Ammon's horn (tissue), 1 donor: Measurements from ENCODE around the gene GFAP.
"Not testable (repeated sequence)": the region's sequence is repeated elsewhere in the genome, so short reads cannot be mapped to it uniquely, and the experiment has no call there.

ENCODE experiments used
- DNase-seq: peaks from one replicate; pipeline ENCODE4 v3.0.0-alpha.2; 2016; ENCODE audit warnings: low spot score

GFAP gene

DNA sequence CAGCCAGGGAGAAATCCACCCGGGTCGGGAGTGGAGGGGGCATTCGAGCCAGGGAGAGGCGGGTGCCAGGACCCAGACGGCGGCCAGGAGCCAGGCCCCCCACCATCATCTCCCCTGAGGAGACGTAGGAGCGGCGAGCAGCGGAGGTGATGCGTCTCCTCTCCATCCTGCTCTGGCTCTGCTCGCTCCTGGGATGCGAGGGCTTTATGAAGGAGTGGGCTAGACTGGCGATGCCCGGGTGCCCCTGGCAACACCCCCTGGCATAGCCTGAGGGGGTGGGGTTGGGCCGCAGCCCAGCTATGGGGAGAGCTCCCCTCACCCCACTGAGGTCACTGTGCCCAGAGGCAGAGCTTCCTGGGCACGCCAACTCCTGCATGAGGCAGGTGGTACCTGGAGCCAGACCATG, at the start of gene GFAP:
GFAP (minus strand) TSS at position 180 of the 406 bp plus-strand sequence; CDS start at position 166, 14 bp downstream.
- DNase-seq = peak; percentile 71

DNA sequence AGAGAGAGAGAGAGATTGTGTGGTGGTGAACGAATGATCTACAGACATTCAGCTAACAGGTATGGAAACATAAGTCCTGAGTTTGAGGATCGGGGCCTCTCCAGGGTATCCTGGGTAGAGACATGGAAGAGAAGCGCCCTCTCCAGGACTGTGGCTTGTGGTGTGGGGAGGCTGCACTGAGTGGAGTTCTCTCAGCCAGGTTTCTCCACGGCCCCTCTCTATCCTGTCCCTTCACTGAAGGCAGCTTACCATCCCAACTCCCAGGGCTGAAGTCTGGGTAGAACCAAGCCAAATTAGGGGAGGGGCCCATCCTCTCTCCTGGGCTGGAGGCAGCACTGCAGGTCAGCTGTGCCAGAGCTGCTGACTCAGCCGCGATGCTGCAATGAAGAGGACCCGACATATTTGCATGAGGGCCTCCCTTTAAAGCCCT, 46.6 kb upstream of the GFAP start:
- DNase-seq = no peak

DNA sequence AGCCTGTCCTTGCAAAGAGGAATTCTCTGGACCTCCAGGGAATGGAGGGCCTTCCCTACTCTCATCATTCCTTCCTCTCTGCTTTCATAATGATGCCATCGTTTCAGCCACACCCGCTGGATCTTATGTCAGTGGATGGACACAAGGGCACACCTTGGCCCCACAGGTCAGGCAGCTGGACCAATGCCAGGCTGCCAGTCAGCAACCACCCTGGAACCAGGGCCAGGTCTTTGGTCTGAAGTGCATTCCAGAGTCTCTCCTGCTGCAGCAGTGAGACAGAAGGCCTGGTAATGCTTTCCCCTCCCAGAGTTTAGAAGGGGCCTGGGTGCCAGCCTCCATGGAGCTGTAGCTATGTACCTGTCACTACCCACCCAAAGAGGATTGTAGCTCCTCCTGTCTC, 45.4 kb upstream of the GFAP start:
- no peak for DNase-seq

DNA sequence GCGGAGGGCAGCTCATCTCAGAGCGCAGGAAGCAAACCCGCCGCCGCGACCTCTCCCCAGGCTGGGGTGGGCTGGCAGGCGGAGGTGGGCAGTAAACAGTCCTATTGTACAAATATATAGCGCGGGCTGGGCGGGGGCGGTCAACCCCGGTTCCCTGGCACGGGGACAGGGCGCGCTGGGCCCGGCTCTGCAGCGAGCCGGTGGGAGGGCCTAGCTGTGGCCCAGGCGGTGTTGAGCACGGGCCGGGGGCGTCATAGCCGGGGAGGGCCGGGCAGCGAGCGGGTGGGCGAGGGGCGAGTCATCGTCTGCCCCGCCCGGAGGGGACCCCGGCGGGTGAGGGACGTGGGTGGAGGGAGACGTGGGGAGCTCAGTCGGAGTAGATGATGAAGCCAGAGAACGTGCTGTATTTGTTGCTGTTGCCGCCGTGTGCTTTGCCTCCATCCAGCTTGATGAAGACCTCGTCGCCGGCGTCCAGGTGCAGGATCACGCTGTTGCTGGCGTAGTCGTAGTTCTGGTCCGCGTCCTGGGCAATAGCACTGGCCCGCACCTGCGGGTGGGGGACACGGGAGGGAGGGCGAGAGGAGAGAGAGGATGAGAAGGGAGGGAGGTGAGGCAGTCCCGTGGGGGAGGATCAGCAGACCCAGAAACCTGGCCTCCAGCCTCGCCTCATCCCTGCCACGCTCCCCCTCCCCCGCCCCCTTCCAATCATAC, 44.7 kb upstream of the GFAP start:
- DNase-seq = no peak

DNA sequence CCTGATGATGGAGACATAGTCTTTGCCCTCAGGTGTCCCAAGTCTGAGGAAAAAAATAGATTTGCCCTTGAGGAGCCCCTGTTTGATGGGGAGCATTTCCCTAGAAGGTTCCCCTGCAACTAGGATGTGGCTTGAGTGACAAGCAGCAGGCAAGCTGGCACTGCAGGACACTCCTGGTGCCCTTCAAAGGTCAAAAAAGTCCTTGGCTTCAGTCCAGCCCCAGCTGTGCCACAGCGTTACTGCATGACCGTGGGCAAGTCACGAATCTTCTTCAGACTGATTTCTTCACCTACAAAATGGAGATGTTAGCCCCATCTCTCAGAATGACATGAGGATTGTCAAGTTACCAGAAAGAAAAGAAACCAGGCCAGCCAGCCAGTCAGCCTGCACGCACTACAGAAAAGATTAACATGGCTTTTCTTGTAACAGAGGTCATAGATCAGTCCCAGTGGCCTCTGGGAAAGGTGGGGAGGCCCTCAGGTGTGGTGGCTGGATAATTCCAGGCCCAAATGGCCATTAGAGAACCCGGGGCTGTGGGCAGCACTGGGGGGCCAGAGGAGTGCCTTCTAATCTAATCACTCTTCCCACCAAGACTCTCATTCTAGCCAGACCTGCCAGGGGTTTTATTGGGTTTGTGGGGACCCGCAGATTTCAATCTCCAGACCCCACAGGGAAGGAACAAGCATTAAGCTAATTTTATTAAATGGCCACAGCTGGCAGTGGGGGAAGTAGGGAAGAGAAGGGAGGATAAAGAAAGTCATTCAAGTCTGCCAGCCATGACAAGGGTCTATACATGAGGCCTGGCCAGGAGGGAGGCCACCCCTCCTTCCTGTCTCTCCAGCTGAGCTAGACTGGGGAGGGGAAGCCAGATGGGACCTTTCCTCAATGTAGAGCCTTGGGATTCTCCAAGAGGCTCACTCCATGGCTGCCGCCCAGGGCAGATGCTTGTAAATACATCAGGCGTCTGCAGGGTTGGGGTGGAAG, 42.0 kb upstream of the GFAP start:
- peak; percentile 56 for DNase-seq

DNA sequence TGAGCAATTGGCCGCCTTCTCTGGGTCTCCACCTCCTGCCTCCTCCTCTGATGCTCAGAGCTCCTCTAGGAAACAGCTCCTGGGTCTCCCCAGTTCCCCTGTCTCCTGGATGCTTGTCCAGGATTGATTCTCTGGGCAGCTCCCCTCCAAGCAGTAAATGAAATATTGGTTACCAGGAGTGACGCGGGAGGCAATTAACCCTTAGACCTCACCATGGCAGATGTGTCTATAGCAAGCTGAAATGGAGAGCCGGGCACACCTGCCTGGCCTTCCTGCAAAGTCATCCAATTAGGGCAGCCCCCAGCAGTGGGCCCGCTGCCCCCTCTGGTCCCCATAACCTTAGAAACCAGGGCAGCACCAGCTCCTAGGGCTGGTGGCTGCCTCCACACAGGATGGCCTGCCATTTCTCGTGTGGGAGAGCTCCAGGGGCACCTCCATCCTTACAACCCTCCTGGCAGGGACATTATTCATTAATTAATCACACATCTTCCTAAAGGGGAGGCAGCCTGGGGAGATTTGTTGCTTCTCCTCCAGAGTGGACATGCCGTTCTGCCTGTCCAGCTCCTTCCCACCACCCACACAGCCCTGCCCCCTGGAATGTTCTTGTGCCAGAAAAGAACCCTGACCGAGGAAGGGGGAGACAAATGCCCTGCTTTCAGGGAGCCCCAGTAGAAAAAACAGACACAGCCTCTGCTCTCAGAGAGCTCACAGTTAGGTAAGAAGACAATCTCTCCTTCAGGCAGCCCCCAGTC, 40.5 kb upstream of the GFAP start:
- no peak for DNase-seq

DNA sequence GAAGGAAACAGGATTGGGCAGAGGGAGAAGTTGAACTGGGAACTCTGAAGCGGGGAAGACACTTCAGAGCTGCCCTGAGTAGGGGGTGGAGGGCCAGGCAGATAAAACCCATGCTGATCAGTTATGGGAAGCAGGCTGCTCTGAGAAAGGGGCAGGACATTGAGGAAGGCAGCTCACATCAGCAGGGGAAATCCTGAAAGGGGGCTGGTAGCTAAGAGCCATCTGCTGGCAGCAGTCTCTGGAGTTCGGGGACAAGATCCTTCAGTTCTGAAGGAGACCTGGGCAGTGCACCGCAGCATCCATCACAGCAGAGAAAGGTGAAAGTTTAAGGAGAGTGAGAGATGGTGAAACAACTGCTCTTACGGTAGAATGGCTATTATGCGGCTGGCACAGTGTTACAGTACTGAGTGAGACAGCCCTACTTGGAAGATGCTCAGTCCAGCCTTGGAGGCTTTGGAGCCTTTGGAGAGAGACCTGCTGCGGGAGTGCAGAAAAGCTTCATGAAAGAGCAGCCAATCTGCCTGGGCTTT, 37.7 kb upstream of the GFAP start:
- DNase-seq = no peak

DNA sequence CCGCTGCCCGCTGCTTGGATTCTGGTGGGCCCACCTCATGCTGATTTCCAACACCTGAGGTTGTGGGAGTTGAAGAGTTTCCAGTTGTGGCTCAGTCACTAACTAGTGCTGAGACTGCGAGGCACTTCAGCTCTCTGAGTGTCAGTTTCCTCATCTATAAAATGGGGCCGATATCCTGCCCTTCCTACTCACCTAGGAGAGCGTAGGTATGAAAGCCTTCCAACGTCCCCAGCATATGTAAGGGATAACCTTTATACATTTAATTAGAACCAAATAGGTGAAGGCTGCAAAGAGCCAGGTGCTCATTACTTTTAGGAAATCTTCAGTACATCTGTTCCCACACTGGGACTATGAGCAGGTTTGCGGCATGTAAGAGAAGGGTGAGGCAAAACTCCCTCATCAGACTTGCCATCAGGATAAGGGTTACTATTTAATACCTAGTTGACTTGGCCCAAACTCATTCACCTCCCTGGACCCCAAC, 33.1 kb upstream of the GFAP start:
- DNase-seq = no peak

DNA sequence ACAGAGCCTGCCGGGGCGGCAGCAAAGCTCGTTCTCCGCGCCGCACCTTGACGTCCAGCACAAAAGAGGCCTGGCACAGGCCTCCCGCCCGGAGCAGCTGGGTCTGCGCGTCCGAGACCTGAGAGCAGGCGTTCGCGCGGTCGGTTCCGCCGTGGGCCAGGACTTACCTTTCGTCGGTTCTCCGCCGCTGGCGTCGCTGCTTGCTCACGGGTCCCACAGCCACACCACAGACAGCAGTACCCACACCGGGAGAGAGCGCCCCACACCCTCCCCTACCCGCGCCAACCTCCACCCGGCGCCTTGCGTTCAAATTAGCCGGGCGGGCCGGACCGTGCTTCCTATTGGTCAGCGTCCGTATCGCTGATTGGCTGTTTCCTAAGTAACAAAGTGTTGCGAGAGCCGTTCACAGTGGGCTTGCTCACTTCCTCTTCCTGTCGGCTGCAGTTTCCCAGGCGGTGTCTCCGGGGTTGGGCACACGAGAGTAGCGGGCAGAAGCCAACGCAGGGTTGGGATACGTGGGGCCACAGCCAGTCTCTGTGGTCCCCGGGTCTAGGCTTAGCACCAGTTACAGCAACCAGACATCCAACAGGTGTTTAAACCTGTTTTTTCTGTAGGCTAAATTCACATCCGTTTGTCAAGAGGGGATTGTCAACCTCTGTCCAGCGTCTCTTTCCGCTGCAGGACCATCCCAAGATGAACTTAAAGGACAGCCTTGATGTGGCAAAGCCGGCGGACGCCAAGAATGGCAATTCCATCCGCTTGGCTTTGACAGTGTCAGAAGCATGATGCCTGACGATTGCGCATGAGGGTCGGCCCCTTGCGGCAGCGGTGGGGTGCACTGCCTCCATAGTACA, 32.4 kb upstream of the GFAP start, which contains the start of gene KIF18B:
KIF18B (minus strand) TSS at position 313 of the 854 bp plus-strand sequence. CDS start 11,429 bp downstream, outside the sequence.
- DNase-seq = peak; percentile 96

DNA sequence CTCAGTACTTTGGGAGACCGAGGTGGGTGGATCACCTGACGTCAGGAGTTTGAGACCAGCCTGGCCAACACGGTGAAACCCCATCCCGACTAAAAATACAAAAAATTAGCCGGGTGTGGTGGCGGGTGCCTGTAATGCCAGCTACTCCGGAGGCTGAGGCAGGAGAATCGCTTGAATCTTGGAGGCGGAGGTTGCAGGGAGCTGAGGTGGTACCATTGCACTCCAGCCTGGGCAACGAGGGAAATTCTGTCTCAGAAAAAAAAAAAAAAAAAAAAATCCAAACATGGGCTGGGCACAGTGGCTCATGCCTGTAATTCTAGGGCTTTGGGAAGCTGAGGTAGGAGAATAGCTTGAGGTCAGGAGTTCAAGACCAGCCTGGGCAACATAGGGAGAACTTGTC, 30.4 kb upstream of the GFAP start:
- not testable (repeated sequence) for DNase-seq

DNA sequence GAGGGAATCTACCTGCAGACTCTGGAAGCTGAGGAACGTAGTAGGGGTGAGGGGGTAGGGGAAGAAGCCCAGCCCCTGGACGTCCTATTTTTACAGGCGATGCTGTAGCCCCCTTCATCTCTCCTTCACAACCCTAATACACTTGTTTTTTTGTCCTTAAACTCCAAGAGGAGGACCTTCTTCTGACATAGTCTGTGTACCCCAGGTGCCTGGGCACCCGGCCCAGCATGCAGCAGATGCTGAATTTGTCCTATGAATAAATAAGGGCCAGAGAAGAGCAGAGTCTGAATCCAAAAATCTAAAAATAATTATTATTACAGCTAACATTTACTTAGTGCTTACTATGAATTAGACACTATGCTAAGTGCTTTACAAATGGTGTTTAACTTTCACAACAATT, 27.2 kb upstream of the GFAP start:
- DNase-seq = no peak

DNA sequence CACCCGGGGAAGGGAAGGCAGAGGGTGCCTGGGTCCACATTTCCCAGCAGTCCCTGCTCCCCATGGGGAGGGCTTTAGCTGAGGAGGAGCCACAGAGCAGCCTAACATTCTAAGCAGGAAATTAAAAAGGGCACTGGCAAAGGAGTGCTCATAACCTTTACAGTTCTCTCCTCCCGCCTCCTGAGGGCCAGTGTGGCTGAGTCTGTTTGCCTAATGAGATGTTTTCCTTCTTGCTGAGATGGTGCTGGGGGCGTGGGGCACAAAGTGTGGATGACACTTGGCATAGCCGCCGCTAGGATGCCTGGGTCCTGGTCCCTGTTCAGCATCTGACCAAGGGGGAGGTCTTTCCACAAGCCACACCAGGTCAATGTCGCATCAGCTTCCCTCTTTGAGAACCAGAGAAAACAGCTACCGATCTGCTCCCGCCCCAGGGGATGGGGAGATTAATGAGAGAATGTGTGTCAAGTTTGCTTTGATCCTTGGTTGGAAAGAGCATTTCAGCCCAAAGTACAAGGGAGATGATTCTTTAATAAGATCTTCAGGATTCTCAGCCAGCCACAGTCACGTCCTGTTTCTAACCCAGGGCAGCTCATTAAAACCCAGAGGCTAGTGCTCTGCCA, 26.5 kb upstream of the GFAP start:
- DNase-seq = no peak

DNA sequence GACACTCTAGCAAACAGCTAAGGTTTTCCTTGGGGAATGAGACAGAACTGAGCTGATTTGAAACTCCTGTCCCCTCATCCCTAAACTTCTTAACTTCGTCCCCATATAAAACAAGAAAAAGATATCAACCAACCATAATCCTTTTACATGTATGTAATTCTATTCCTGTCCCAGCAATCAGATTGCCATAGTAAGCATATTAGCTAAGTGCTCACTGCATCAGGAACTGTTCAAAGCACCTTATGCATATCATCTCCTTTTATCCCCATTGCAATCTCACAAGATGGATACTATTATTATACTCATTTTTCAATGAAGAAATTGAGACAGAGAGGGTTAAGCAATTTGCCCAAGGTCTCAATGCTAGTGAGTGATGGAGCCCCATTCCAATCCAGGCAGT, 25.5 kb upstream of the GFAP start:
- no peak for DNase-seq

DNA sequence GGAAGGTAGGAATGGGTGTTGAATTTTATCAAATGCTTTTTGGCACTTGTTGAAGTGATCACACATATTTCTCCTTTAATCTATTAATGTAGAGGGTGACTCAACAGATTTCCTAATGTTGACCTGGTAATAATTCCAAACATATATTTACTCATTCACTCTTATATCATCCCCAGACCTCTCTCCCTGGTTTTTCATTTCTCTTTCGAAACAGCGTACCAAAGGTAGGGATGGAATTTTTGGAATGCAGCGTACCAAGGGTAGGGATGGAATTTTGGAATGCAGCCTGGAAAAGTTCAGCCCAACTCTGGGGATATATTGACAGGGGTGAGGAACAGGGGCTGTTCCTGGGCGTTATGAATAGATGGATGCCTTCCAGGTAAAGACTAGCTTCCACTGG, 25.0 kb upstream of the GFAP start:
- no peak for DNase-seq

DNA sequence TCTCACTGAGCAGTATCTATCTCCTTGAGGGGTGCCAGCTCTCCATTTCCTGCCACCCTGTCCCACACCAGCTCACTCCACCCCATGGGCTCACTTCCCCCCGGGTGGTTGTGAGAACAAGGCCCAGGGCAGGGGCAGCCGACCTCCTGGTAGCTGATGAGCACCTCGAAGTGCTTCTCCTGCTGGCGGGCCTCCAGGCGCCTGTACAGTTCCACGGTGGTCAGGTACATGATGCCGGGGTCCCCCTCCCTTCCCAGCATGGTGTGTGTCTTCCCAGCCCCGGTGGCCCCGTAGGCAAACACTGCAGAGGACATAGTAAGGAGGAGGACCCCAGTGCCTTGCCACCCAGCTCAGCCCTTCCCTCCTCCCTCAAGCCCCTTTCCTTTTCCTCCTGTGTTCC, 19.8 kb upstream of the GFAP start:
- DNase-seq = no peak

DNA sequence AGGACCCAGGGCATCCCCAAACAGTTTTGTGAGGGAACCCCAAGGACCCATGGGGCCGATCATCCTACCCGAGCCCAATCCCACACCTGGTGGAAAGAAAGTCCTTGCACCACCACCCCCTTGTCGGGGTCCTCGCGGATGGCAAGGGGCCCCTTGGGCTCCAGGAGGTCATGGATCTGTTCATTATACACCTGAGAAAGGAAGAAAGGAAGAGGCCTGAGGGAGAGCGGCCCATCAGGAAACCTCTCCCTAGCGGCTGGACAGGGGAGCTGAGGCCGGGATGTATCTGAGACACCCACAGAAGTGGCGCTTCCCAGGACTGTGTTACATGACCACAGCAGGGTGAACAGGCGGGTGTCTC, 19.4 kb upstream of the GFAP start:
- no peak for DNase-seq

DNA sequence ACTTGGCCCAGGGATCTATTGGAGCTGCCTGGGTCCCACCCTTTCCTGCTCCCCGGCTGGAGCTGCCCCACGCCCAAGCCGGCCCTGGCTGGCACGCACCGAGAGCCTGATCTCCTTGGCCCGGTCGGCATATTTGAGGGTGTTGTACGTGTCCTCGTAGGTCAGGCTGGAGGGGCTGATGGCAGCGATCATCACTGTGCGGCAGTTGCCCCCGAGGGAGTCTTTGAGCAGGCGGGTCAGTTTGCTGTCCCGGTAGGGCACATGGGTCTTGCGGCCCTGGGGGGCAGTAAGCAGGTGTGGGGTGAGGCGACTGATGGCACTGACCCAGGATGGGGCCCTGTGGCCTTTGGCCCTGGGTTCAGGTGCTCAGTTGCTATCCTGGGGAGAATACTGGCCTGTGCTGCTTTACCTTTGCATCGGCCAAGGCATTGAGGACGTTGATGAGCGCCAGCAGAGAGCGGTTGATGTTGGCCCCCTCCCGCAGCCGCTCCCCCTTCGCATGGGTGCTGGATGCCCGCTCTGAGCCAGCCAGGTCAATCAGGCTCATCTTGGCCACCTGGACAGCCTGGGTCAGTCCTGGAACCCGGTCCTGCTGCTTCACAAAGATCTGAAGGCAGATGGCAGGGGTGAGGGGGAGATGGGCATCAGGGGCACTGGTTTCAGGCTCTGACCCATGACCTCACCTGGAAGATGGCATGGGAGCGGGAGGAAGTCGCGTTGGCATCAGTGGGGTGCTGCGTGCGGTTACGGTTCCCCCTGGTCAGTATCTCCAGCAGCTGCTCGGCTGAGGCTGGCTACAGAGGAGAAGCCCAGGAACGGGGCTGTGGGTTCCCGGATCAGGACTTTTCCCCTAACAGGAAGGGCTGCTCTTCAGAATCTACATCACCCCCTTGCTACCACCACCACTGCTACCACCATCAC, 18.8 kb upstream of the GFAP start:
- no peak for DNase-seq

DNA sequence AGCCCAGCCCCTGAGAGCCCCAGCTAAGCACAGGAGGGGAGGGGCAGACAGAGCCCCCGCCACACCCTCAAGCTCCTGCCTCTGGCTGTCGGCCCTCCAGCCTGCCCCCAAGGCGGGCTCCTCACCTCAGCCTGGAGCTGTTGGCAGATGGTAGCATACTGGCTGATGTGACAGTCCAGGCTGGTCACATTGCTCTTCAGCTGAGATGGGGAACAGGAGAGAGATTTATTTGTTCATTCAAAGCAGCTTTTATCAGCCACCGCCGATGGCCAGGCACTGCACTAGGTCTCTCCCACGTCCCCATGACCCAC, 17.4 kb upstream of the GFAP start:
- no peak for DNase-seq

DNA sequence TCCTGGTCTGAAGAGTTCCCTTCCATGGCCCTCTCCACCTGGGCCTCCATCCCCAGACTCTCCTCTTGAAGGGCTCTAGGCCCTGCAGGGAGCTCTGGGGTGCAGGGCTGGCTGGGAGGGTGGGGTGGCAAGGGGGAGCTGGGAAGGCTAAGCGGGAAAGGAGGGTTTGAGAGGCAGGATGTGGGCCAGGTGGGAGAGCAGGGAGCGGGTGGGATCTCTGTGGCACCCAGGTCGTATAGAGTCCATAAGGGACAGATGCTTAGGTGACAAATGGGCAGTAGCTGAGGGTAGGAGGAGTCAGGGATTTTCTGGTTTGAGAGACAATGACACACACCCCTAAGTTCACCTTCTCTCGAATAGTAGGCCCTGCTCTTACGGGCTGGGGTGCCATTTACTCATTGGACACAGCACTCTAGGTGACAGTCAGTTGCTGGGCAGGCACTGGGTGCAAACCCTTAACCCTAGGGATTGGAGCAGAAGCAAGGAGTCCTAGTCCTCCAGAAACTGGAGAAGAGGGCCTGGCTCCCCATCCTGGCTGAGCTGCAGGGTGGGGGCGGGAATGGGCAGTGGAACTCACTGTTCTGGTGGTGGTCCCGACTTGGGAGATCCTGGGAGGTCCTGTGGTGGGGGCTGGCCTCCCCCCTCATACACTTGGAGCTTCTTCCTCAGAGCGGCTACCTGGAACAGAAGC, 16.9 kb upstream of the GFAP start:
- DNase-seq = no peak
